Measurements from ENCODE around the gene WDR90.

WDR90 gene

DNA sequence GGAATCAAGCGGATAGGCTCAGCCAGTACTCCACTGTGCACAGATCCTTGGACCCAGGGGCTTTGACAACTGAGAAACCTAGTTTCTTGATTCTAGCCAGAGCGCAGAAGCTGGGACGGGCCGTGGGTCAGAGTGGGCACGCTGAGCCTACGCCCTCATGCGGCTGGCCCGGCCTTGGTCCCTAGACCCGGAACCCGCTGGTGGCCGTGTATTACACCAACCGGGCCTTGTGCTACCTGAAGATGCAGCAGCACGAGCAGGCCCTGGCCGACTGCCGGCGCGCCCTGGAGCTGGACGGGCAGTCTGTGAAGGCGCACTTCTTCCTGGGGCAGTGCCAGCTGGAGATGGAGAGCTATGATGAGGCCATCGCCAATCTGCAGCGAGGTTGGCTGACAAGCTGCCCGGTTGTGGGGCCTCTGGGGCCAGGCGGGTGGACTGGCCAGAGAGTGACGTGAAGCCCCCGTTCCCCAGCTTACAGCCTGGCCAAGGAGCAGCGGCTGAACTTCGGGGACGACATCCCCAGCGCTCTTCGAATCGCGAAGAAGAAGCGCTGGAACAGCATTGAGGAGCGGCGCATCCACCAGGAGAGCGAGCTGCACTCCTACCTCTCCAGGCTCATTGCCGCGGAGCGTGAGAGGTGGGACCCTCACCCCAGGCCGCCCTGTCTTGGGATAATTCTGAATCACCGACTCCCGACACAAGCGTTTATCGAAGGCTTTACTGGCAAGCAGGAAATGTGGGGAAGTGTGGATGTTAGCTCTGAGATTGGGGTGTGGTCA, 32.0 kb downstream of the WDR90 start:
- peak overlapping the region; percentile 68 for H3K23ac ChIP-seq (ENCODE audit: low read depth, low read length, poor library complexity)
- H4K8ac ChIP-seq (ENCODE audit: low read depth, low read length) = peak overlapping the region; percentile 52
- no peak overlapping the region for H2BK12ac ChIP-seq (ENCODE audit: low read length)
- peaks cover 7 to 21% of the 10 kb centered on the region in 2 donors for H3K4me1 ChIP-seq (ENCODE audit: control insufficient read depth in 2 of 2, insufficient read depth in 1 of 2, low read depth in 1 of 2, low read length in 2 of 2)
- no CpG with 5 or more reads among the region's 44 CpGs for WGBS, 2 donors (ENCODE audit: extremely low coverage in 2 of 2, insufficient read length in 2 of 2, insufficient replicate concordance in 1 of 2)
- H3K9me3 ChIP-seq (replicated peaks in 1 of 2; ENCODE audit: control insufficient read depth in 2 of 2, insufficient read depth in 1 of 2, low read depth in 1 of 2, low read length in 2 of 2) = peaks cover 0 to 2% of the 10 kb centered on the region in 2 donors
- H2AFZ ChIP-seq (ENCODE audit: low read length) = no peak overlapping the region
- H3K36me3 ChIP-seq (replicated peaks in 1 of 2; ENCODE audit: control insufficient read depth in 2 of 2, insufficient read depth in 2 of 2, low read length in 2 of 2) = peaks cover 30 to 46% of the 10 kb centered on the region in 2 donors
- H2BK15ac ChIP-seq (ENCODE audit: low read length) = no peak overlapping the region
- H3K4me3 ChIP-seq (ENCODE audit: low read length in 2 of 2) = peak overlapping the region; percentile 87 to 98
- H2BK5ac ChIP-seq (ENCODE audit: low read length) = peak overlapping the region; percentile 35
- peak overlapping the region; percentile 86 for H2AK5ac ChIP-seq (ENCODE audit: low read depth, low read length)
- no peak overlapping the region for H2BK120ac ChIP-seq (ENCODE audit: low read depth, low read length)
- peaks cover 0 to 2% (median 0%) of the 10 kb centered on the region in 3 experiments for H3K27me3 ChIP-seq (ENCODE audit: control insufficient read depth in 3 of 3, insufficient read depth in 3 of 3, low read depth in 1 of 3, low read length in 3 of 3)
- H3K4ac ChIP-seq (ENCODE audit: low read length) = no peak overlapping the region
- H3K9ac ChIP-seq (ENCODE audit: low read depth, low read length, poor library complexity) = peak overlapping the region; percentile 90
- H3K27ac ChIP-seq (replicated peaks; ENCODE audit: low read length) = no peak overlapping the region
- no peak overlapping the region for H3K18ac ChIP-seq (ENCODE audit: low read length)
- H3K14ac ChIP-seq (ENCODE audit: low read length) = peak overlapping the region; percentile 61
- H4K91ac ChIP-seq (ENCODE audit: low read depth, low read length, poor library complexity) = no peak overlapping the region
- DNase-seq (ENCODE audit: low spot score) = no peak
- peaks cover 31% of the 10 kb centered on the region for H3K79me1 ChIP-seq (ENCODE audit: low read depth, low read length)
- H3K4me2 ChIP-seq (ENCODE audit: insufficient read depth, low read length, poor library complexity, severe bottlenecking) = peak overlapping the region; percentile 96

DNA sequence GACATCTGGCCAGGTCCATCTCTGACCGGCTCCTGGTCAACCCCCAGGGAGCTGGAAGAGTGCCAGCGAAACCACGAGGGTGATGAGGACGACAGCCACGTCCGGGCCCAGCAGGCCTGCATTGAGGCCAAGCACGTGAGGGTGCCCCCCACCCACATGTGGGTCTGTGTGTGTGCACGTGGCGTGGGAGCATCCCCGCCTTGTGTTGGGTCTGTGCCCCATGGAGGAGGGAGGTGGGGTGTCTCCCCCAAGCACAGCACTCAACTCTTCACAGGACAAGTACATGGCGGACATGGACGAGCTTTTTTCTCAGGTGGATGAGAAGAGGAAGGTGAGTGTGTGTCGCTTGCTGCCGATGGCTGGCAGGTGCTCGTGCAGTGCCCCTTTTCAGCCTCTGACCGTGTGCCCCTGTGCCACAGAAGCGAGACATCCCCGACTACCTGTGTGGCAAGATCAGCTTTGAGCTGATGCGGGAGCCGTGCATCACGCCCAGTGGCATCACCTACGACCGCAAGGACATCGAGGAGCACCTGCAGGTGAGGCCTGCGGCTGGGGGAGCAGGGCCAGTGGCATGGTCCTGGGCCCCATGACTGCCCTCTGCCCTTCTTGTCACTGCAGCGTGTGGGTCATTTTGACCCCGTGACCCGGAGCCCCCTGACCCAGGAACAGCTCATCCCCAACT, 32.7 kb downstream of the WDR90 start:
- Histone ChIP-seq H3K79me1 (ENCODE audit: low read depth, low read length) (peaks cover 31% of the 10 kb centered on the region), H3K27me3 (ENCODE audit: control insufficient read depth in 3 of 3, insufficient read depth in 3 of 3, low read depth in 1 of 3, low read length in 3 of 3) (no peaks in the 10 kb centered on the region), H3K9ac (ENCODE audit: low read depth, low read length, poor library complexity) (no peak overlapping the region), H2BK5ac (ENCODE audit: low read length) (no peak overlapping the region), H3K36me3 (replicated peaks in 1 of 2; ENCODE audit: control insufficient read depth in 2 of 2, insufficient read depth in 2 of 2, low read length in 2 of 2) (peaks cover 35 to 54% of the 10 kb centered on the region in 2 donors), H2BK15ac (ENCODE audit: low read length) (no peak overlapping the region), H2AFZ (ENCODE audit: low read length) (no peak overlapping the region), H2BK12ac (ENCODE audit: low read length) (no peak overlapping the region), H3K4me3 (ENCODE audit: low read length in 2 of 2) (peak overlapping the region; percentile 8 to 87), H3K14ac (ENCODE audit: low read length) (no peak overlapping the region), H3K4me1 (ENCODE audit: control insufficient read depth in 2 of 2, insufficient read depth in 1 of 2, low read depth in 1 of 2, low read length in 2 of 2) (peaks cover 7 to 21% of the 10 kb centered on the region in 2 donors), H2BK120ac (ENCODE audit: low read depth, low read length) (no peak overlapping the region), H4K8ac (ENCODE audit: low read depth, low read length) (peak overlapping the region; percentile 0), H3K4me2 (ENCODE audit: insufficient read depth, low read length, poor library complexity, severe bottlenecking) (no peak overlapping the region), H3K27ac (replicated peaks; ENCODE audit: low read length) (no peak overlapping the region), H2AK5ac (ENCODE audit: low read depth, low read length) (no peak overlapping the region), H4K91ac (ENCODE audit: low read depth, low read length, poor library complexity) (no peak overlapping the region), H3K4ac (ENCODE audit: low read length) (no peak overlapping the region), H3K23ac (ENCODE audit: low read depth, low read length, poor library complexity) (peak overlapping the region; percentile 99), H3K18ac (ENCODE audit: low read length) (no peak overlapping the region), H3K9me3 (replicated peaks in 1 of 2; ENCODE audit: control insufficient read depth in 2 of 2, insufficient read depth in 1 of 2, low read depth in 1 of 2, low read length in 2 of 2) (peaks cover 0 to 2% of the 10 kb centered on the region in 2 donors)
- DNase-seq (ENCODE audit: low spot score) = no peak
- no CpG with 5 or more reads among the region's 28 CpGs for WGBS, 2 donors (ENCODE audit: extremely low coverage in 2 of 2, insufficient read length in 2 of 2, insufficient replicate concordance in 1 of 2)

DNA sequence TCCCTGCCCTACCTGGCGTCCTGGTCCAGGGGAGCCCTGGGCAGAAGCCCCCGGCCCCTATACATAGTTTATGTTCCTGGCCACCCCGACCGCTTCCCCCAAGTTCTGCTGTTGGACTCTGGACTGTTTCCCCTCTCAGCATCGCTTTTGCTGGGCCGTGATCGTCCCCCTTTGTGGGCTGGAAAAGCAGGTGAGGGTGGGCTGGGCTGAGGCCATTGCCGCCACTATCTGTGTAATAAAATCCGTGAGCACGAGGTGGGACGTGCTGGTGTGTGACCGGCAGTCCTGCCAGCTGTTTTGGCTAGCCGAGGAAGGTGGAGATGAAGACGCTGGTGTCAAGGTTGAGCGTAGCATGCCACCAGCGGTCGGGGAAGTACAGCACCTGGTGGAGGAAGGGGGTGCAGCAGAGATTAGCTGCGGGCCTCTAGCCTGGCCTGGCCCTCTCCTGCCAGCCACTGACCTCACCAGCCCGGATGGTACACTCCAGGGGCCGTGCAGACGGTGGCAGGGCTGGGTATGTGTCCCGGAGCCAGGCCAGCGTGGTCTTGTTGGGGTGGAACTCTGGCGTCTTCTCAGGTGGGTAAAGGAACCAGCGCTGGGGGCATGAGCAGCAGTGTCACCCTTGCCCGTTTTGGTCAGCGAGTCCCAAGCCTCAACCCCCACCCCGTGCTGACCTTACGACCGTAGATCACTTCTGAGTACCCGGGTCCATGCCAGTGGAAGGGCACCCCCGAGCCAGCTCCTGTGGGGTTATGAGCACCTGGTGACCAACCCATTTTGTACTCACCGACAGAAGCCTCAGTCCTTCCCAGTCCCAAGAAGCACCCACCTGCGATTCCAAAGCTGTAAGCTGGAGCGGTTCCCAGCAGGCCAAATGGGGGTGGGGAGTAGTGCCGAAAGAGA, 33.6 kb downstream of the WDR90 start:
- Histone ChIP-seq H3K36me3 (replicated peaks in 1 of 2; ENCODE audit: control insufficient read depth in 2 of 2, insufficient read depth in 2 of 2, low read length in 2 of 2) (peaks cover 41 to 62% of the 10 kb centered on the region in 2 donors), H2BK120ac (ENCODE audit: low read depth, low read length) (no peak overlapping the region), H3K18ac (ENCODE audit: low read length) (no peak overlapping the region), H2AK5ac (ENCODE audit: low read depth, low read length) (peak overlapping the region; percentile 28), H3K4me1 (ENCODE audit: control insufficient read depth in 2 of 2, insufficient read depth in 1 of 2, low read depth in 1 of 2, low read length in 2 of 2) (peaks cover 7 to 21% of the 10 kb centered on the region in 2 donors), H4K8ac (ENCODE audit: low read depth, low read length) (no peak overlapping the region), H3K9me3 (replicated peaks in 1 of 2; ENCODE audit: control insufficient read depth in 2 of 2, insufficient read depth in 1 of 2, low read depth in 1 of 2, low read length in 2 of 2) (peaks cover 0 to 2% of the 10 kb centered on the region in 2 donors), H3K14ac (ENCODE audit: low read length) (no peak overlapping the region), H2BK5ac (ENCODE audit: low read length) (peak overlapping the region; percentile 88), H3K27me3 (ENCODE audit: control insufficient read depth in 3 of 3, insufficient read depth in 3 of 3, low read depth in 1 of 3, low read length in 3 of 3) (no peaks in the 10 kb centered on the region), H2BK12ac (ENCODE audit: low read length) (no peak overlapping the region), H4K91ac (ENCODE audit: low read depth, low read length, poor library complexity) (no peak overlapping the region), H3K4me3 (ENCODE audit: low read length in 2 of 2) (peak overlapping the region; percentile 8 to 50), H3K79me1 (ENCODE audit: low read depth, low read length) (peaks cover 31% of the 10 kb centered on the region), H2BK15ac (ENCODE audit: low read length) (no peak overlapping the region), H3K4ac (ENCODE audit: low read length) (no peak overlapping the region), H3K23ac (ENCODE audit: low read depth, low read length, poor library complexity) (peak overlapping the region; percentile 99), H3K9ac (ENCODE audit: low read depth, low read length, poor library complexity) (peak overlapping the region; percentile 77), H3K4me2 (ENCODE audit: insufficient read depth, low read length, poor library complexity, severe bottlenecking) (peak overlapping the region; percentile 89), H2AFZ (ENCODE audit: low read length) (no peak overlapping the region), H3K27ac (replicated peaks; ENCODE audit: low read length) (no peak overlapping the region)
- no CpG with 5 or more reads among the region's 36 CpGs for WGBS, 2 donors (ENCODE audit: extremely low coverage in 2 of 2, insufficient read length in 2 of 2, insufficient replicate concordance in 1 of 2)
- DNase-seq (ENCODE audit: low spot score) = no peak
